ENCODE measurements around the gene GRIK1.
"Not testable (repeated sequence)": the region's sequence is repeated elsewhere in the genome, so short reads cannot be mapped to it uniquely, and the experiment has no call there.

GRIK1 gene

DNA sequence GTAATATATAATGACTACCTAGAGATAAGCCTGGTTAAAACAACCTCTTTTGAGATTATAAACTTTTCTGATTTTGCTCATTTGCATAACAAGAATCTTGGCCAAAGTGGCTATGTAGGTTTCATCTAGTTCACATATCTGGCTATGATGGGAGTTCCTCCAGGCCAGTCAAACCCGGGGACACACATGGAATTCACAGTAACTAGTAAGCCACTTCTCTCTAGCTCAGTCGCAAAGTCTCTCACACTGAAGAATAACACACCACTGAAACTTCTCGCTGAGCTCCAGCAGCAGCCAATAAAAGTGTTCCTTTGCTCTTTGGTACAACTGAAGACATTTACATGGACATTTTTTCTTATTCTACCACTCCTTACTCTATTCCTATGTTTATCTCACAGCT lies 36.0 kb upstream of the GRIK1 start:
- ATAC-seq (ENCODE audit: insufficient read depth, low read depth): no peak
- Histone ChIP-seq H3K4me1 (ENCODE audit: insufficient read depth, low read length) (no peaks in the 10 kb centered on the region), H4K20me1 (ENCODE audit: insufficient read depth, low read length) (no peaks in the 10 kb centered on the region), H3K9me3 (ENCODE audit: insufficient read depth, low read length, severe bottlenecking) (no peaks in the 10 kb centered on the region), H3K27ac (ENCODE audit: low read length) (no peak overlapping the region), H3K36me3 (ENCODE audit: insufficient read depth, low read length) (no peaks in the 10 kb centered on the region), H3K27me3 (ENCODE audit: insufficient read depth, low read length, poor library complexity) (no peaks in the 10 kb centered on the region), H2AFZ (ENCODE audit: low read depth, low read length) (no peak overlapping the region), H3K4me3 (ENCODE audit: low read depth in 1 of 2, low read length in 2 of 2) (no peak overlapping the region), H3K79me2 (ENCODE audit: insufficient read depth, low read length) (no peaks in the 10 kb centered on the region), H3K9ac (ENCODE audit: low read depth, low read length) (no peak overlapping the region), H3K4me2 (ENCODE audit: insufficient read depth, low read length) (no peak overlapping the region)
- DNase-seq: no peak
- no peak for TF ChIP-seq CTCF (IDR thresholded peaks at IDR 0.05; ENCODE audit: borderline replicate concordance, extremely low read depth, low read length, poor library complexity, severe bottlenecking)
- TF ChIP-seq EZH2 (IDR thresholded peaks at IDR 0.05; ENCODE audit: borderline replicate concordance, low read depth, low read length, severe bottlenecking): no peak

GRCh38 chr21:29973258-29973657 lies 33.5 kb upstream of the GRIK1 start:
- Histone ChIP-seq H3K9ac (ENCODE audit: low read depth, low read length) (no peak overlapping the region), H3K27ac (ENCODE audit: low read length) (no peak overlapping the region), H3K4me1 (ENCODE audit: insufficient read depth, low read length) (no peaks in the 10 kb centered on the region), H3K36me3 (ENCODE audit: insufficient read depth, low read length) (no peaks in the 10 kb centered on the region), H2AFZ (ENCODE audit: low read depth, low read length) (no peak overlapping the region), H3K4me3 (ENCODE audit: low read depth in 1 of 2, low read length in 2 of 2) (no peak overlapping the region), H3K79me2 (ENCODE audit: insufficient read depth, low read length) (no peaks in the 10 kb centered on the region), H3K9me3 (ENCODE audit: insufficient read depth, low read length, severe bottlenecking) (no peaks in the 10 kb centered on the region), H3K4me2 (ENCODE audit: insufficient read depth, low read length) (no peak overlapping the region), H3K27me3 (ENCODE audit: insufficient read depth, low read length, poor library complexity) (no peaks in the 10 kb centered on the region), H4K20me1 (ENCODE audit: insufficient read depth, low read length) (no peaks in the 10 kb centered on the region)
- ATAC-seq (ENCODE audit: insufficient read depth, low read depth) (no peak), DNase-seq (no peak)
- TF ChIP-seq CTCF (IDR thresholded peaks at IDR 0.05; ENCODE audit: borderline replicate concordance, extremely low read depth, low read length, poor library complexity, severe bottlenecking) (no peak), EZH2 (IDR thresholded peaks at IDR 0.05; ENCODE audit: borderline replicate concordance, low read depth, low read length, severe bottlenecking) (no peak)

GRCh38 chr21:29961291-29962027 lies 21.7 kb upstream of the GRIK1 start:
- Histone ChIP-seq H3K4me1 (ENCODE audit: insufficient read depth, low read length) (no peaks in the 10 kb centered on the region), H3K36me3 (ENCODE audit: insufficient read depth, low read length) (no peaks in the 10 kb centered on the region), H4K20me1 (ENCODE audit: insufficient read depth, low read length) (no peaks in the 10 kb centered on the region), H3K27ac (ENCODE audit: low read length) (no peak overlapping the region), H3K27me3 (ENCODE audit: insufficient read depth, low read length, poor library complexity) (no peaks in the 10 kb centered on the region), H3K9me3 (ENCODE audit: insufficient read depth, low read length, severe bottlenecking) (no peaks in the 10 kb centered on the region), H3K4me3 (ENCODE audit: low read depth in 1 of 2, low read length in 2 of 2) (no peak overlapping the region), H2AFZ (ENCODE audit: low read depth, low read length) (no peak overlapping the region), H3K79me2 (ENCODE audit: insufficient read depth, low read length) (no peaks in the 10 kb centered on the region), H3K4me2 (ENCODE audit: insufficient read depth, low read length) (no peak overlapping the region), H3K9ac (ENCODE audit: low read depth, low read length) (no peak overlapping the region)
- TF ChIP-seq EZH2 (IDR thresholded peaks at IDR 0.05; ENCODE audit: borderline replicate concordance, low read depth, low read length, severe bottlenecking): no peak
- ATAC-seq (ENCODE audit: insufficient read depth, low read depth) (no peak), DNase-seq (no peak)

DNA sequence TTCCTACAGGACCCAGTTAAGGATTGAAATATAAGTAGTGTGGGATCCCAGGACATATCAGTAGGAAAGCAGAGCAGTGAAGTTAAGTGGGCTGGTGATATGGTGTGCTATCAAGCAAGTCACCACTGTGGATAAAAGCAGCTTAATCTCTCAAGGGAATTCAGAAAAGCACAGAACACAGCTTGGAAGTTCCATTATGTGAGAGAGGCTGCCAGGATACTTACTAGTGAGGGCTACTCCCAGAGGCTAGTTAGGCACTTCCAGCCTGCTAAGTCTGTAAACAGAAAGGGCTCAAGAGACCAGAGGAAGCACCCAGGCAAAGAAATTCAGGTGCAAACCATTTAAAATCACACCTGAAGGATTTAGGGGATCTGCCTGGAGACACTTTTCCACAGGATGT lies 18.8 kb upstream of the GRIK1 start:
- Histone ChIP-seq H3K4me3 (ENCODE audit: low read depth in 1 of 2, low read length in 2 of 2) (no peak overlapping the region), H3K27ac (ENCODE audit: low read length) (no peak overlapping the region), H4K20me1 (ENCODE audit: insufficient read depth, low read length) (no peaks in the 10 kb centered on the region), H3K36me3 (ENCODE audit: insufficient read depth, low read length) (no peaks in the 10 kb centered on the region), H3K4me2 (ENCODE audit: insufficient read depth, low read length) (no peak overlapping the region), H3K9ac (ENCODE audit: low read depth, low read length) (no peak overlapping the region), H3K4me1 (ENCODE audit: insufficient read depth, low read length) (no peaks in the 10 kb centered on the region), H3K27me3 (ENCODE audit: insufficient read depth, low read length, poor library complexity) (no peaks in the 10 kb centered on the region), H3K79me2 (ENCODE audit: insufficient read depth, low read length) (no peaks in the 10 kb centered on the region), H2AFZ (ENCODE audit: low read depth, low read length) (no peak overlapping the region), H3K9me3 (ENCODE audit: insufficient read depth, low read length, severe bottlenecking) (no peaks in the 10 kb centered on the region)
- DNase-seq (no peak), ATAC-seq (ENCODE audit: insufficient read depth, low read depth) (no peak)
- TF ChIP-seq CTCF (IDR thresholded peaks at IDR 0.05; ENCODE audit: borderline replicate concordance, extremely low read depth, low read length, poor library complexity, severe bottlenecking) (no peak), EZH2 (IDR thresholded peaks at IDR 0.05; ENCODE audit: borderline replicate concordance, low read depth, low read length, severe bottlenecking) (no peak)

- H3K4me1 ChIP-seq (ENCODE audit: insufficient read depth, low read length); H3K36me3 ChIP-seq (ENCODE audit: insufficient read depth, low read length); ATAC-seq (ENCODE audit: insufficient read depth, low read depth): not testable (repeated sequence)
Observed at GRCh38 chr21:29958035-29958434, 18.2 kb upstream of the GRIK1 start.

More at GRCh38 chr21:29958035-29958434, 18.2 kb upstream of the GRIK1 start:
- H3K27me3 ChIP-seq (ENCODE audit: insufficient read depth, low read length, poor library complexity); H3K9me3 ChIP-seq (ENCODE audit: insufficient read depth, low read length, severe bottlenecking); H2AFZ ChIP-seq (ENCODE audit: low read depth, low read length); DNase-seq; H3K4me3 ChIP-seq (ENCODE audit: low read depth in 1 of 2, low read length in 2 of 2); H4K20me1 ChIP-seq (ENCODE audit: insufficient read depth, low read length); H3K27ac ChIP-seq (ENCODE audit: low read length); H3K9ac ChIP-seq (ENCODE audit: low read depth, low read length); H3K4me2 ChIP-seq (ENCODE audit: insufficient read depth, low read length); H3K79me2 ChIP-seq (ENCODE audit: insufficient read depth, low read length): not testable (repeated sequence)
